HG03280 (cell line): ENCODE data around the gene LTBP2.
"Not testable (repeated sequence)": the region's sequence is repeated elsewhere in the genome, so short reads cannot be mapped to it uniquely, and the experiment has no call there.

Experiments used
- ATAC-seq: cut with Tn5 transposase; IDR thresholded peaks from one replicate; pipeline ENCODE4 v1.9.1; 2021; ENCODE audit warnings: mild to moderate bottlenecking, moderate library complexity; ENCODE audit not compliant: unreplicated experiment

The LTBP2 gene

GRCh38 chr14:74554742-74555362, 57.2 kb downstream of the LTBP2 start:
- no peak for ATAC-seq

- no peak for ATAC-seq
Observed at GRCh38 chr14:74552623-74553022, 59.4 kb downstream of the LTBP2 start.

- no peak for ATAC-seq
Observed at GRCh38 chr14:74551431-74552371, 60.3 kb downstream of the LTBP2 start.

GRCh38 chr14:74551001-74551400, 61.0 kb downstream of the LTBP2 start:
- ATAC-seq, result no peak

- ATAC-seq, result no peak
Observed at GRCh38 chr14:74550071-74550470, 62.0 kb downstream of the LTBP2 start.

- ATAC-seq, result no peak
Observed at GRCh38 chr14:74549588-74549987, 62.4 kb downstream of the LTBP2 start.

GRCh38 chr14:74548881-74549280, 63.2 kb downstream of the LTBP2 start:
- ATAC-seq, result no peak

- no peak for ATAC-seq
Observed at GRCh38 chr14:74547331-74547927, 64.6 kb downstream of the LTBP2 start.

GRCh38 chr14:74546416-74546815, 65.6 kb downstream of the LTBP2 start:
- no peak for ATAC-seq

GRCh38 chr14:74545386-74545785, 66.7 kb downstream of the LTBP2 start:
- no peak for ATAC-seq

- ATAC-seq, result no peak
Observed at GRCh38 chr14:74543771-74544438, 68.1 kb downstream of the LTBP2 start.

- no peak for ATAC-seq
Observed at GRCh38 chr14:74542056-74542685, 69.9 kb downstream of the LTBP2 start.

- ATAC-seq, result no peak
Observed at GRCh38 chr14:74541225-74541624, 70.8 kb downstream of the LTBP2 start.

GRCh38 chr14:74539503-74539902, 72.5 kb downstream of the LTBP2 start:
- no peak for ATAC-seq

- ATAC-seq, result no peak
Observed at GRCh38 chr14:74538411-74539391, 73.3 kb downstream of the LTBP2 start.

- ATAC-seq, result not testable (repeated sequence)
Observed at GRCh38 chr14:74536336-74536735, 75.7 kb downstream of the LTBP2 start.

GRCh38 chr14:74535756-74536325, 76.2 kb downstream of the LTBP2 start:
- no peak for ATAC-seq

- ATAC-seq, result no peak
Observed at GRCh38 chr14:74533576-74533975, 78.5 kb downstream of the LTBP2 start.

- ATAC-seq, result no peak
Observed at GRCh38 chr14:74532246-74532645, 79.8 kb downstream of the LTBP2 start.
